Neuronal stem cell (in vitro differentiated cells): ENCODE measurements around the gene ATP9B.

Experiments used
- DNase-seq: peaks from one replicate; pipeline ENCODE4 v3.0.0-alpha.2; 2013; ENCODE audit warnings: low spot score
- H2AFZ ChIP-seq: one replicate; pipeline ENCODE4 v1.6.1; 2013; ENCODE audit warnings: mild to moderate bottlenecking, low read length, inconsistent platforms
- H2AK5ac ChIP-seq: 2 replicates; pipeline ENCODE4 v1.6.1; 2013; ENCODE audit warnings: low read depth, mild to moderate bottlenecking, inconsistent platforms, low read length, moderate library complexity, mixed read lengths
- H2BK120ac ChIP-seq: 2 replicates; pipeline ENCODE4 v1.6.1; 2013; ENCODE audit warnings: low read depth, mild to moderate bottlenecking, inconsistent platforms, low read length, moderate library complexity, mixed read lengths
- H2BK12ac ChIP-seq: one replicate; pipeline ENCODE4 v1.6.1; 2013; ENCODE audit warnings: low read length, inconsistent platforms
- H2BK15ac ChIP-seq: 2 replicates; pipeline ENCODE4 v1.6.1; 2013; ENCODE audit warnings: mild to moderate bottlenecking, low read length, inconsistent platforms, mixed read lengths
- H2BK5ac ChIP-seq: one replicate; pipeline ENCODE4 v1.6.1; 2013; ENCODE audit warnings: inconsistent platforms, mild to moderate bottlenecking, low read length, moderate library complexity
- H3K14ac ChIP-seq: one replicate; pipeline ENCODE4 v1.6.1; 2013; ENCODE audit warnings: low read length, inconsistent platforms
- H3K18ac ChIP-seq: 2 replicates; pipeline ENCODE4 v1.6.1; 2013; ENCODE audit warnings: low read length, inconsistent platforms
- H3K23ac ChIP-seq: 2 replicates; pipeline ENCODE4 v1.6.1; 2013; ENCODE audit warnings: low read depth, mild to moderate bottlenecking, mixed read lengths, low read length, inconsistent platforms; ENCODE audit not compliant: poor library complexity
- H3K27ac ChIP-seq: replicated peaks from 3 replicates; pipeline ENCODE4 v1.5.1; 2013; ENCODE audit warnings: low read length, inconsistent platforms
- H3K27me3 ChIP-seq, 3 experiments: 2 replicates each; pipeline ENCODE4 v1.6.1; 2013; ENCODE audit warnings: low read length in 3 of 3, mild to moderate bottlenecking in 2 of 3, inconsistent platforms in 1 of 3, low read depth in 1 of 3, mixed read lengths in 1 of 3, moderate library complexity in 1 of 3; ENCODE audit not compliant: control insufficient read depth in 3 of 3, insufficient read depth in 3 of 3
- H3K36me3 ChIP-seq, 2 donors: replicated peaks in 1 of 2; 2 replicates each; pipeline ENCODE4 v1.6.1; 2013; ENCODE audit warnings: low read length in 2 of 2; ENCODE audit not compliant: control insufficient read depth in 2 of 2, insufficient read depth in 2 of 2
- H3K4ac ChIP-seq: 2 replicates; pipeline ENCODE4 v1.6.1; 2013; ENCODE audit warnings: inconsistent platforms, mild to moderate bottlenecking, low read length, moderate library complexity
- H3K4me1 ChIP-seq, 2 donors: 1 replicate in 1 of 2; 2 replicates in 1 of 2; pipeline ENCODE4 v1.6.1; 2013; ENCODE audit warnings: low read length in 2 of 2, low read depth in 1 of 2; ENCODE audit not compliant: control insufficient read depth in 2 of 2, insufficient read depth in 1 of 2
- H3K4me2 ChIP-seq: one replicate; pipeline ENCODE4 v1.6.1; 2013; ENCODE audit warnings: mild to moderate bottlenecking, low read length, inconsistent platforms; ENCODE audit not compliant: insufficient read depth, poor library complexity, severe bottlenecking
- H3K4me3 ChIP-seq, 2 donors: 2 replicates each; pipeline ENCODE4 v1.5.1; 2013; ENCODE audit warnings: low read length in 2 of 2, mild to moderate bottlenecking in 2 of 2, inconsistent platforms in 1 of 2, moderate library complexity in 1 of 2
- H3K79me1 ChIP-seq: one replicate; pipeline ENCODE4 v1.6.1; 2013; ENCODE audit warnings: low read depth, mild to moderate bottlenecking, inconsistent platforms, low read length, moderate library complexity
- H3K9ac ChIP-seq: one replicate; pipeline ENCODE4 v1.6.1; 2013; ENCODE audit warnings: mild to moderate bottlenecking, low read depth, low read length, inconsistent platforms; ENCODE audit not compliant: poor library complexity
- H3K9me3 ChIP-seq, 2 donors: replicated peaks in 1 of 2; 2 replicates each; pipeline versions ENCODE3 to v1.6.1; 2013; ENCODE audit warnings: low read length in 2 of 2, mild to moderate bottlenecking in 2 of 2, inconsistent platforms in 1 of 2, low read depth in 1 of 2, mixed read lengths in 1 of 2, moderate library complexity in 1 of 2; ENCODE audit not compliant: control insufficient read depth in 2 of 2, insufficient read depth in 1 of 2
- H4K8ac ChIP-seq: one replicate; pipeline ENCODE4 v1.6.1; 2013; ENCODE audit warnings: low read depth, mild to moderate bottlenecking, inconsistent platforms, low read length, moderate library complexity
- H4K91ac ChIP-seq: one replicate; pipeline ENCODE4 v1.6.1; 2013; ENCODE audit warnings: low read length, low read depth, mild to moderate bottlenecking, inconsistent platforms; ENCODE audit not compliant: poor library complexity
- WGBS, 2 donors: extraction: QIAGEN DNeasy Blood & Tissue Kit; methylation state at CpG; one replicate each; pipeline ENCODE4 v1.1.7; 2013; ENCODE audit warnings: missing lambda C conversion rate in 2 of 2, mixed read lengths in 1 of 2; ENCODE audit not compliant: insufficient read length in 2 of 2, insufficient replicate concordance in 1 of 2; ENCODE audit errors: extremely low coverage in 2 of 2; 5-methylcytosine and 5-hydroxymethylcytosine counted together

The ATP9B gene

DNA sequence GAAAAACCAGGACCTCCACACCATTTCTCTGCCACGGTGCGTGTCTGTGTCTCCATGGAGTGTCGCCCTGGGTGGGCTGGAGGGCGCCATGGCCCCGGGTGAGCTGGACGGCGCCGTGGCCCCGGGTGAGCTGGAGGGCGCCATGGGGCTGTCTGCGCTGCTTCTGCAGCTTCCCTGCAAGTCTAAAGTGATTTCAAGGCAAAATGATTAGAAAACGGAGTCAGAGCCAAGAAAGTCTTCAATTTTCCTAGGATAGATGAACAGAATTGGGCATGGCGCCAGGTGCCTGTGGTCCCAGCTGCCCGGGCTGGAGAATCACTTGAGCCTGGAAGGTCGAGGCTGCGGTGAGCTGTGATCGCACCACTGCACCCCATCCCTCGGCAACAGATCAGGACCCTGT, 298.8 kb downstream of the ATP9B start:
- Histone ChIP-seq H3K27ac (no peak overlapping the region), H3K4me1 (no peaks in the 10 kb centered on the region), H2BK120ac (no peak overlapping the region), H3K9me3 (peaks cover 2 to 6% of the 10 kb centered on the region in 2 donors), H3K9ac (no peak overlapping the region), H2BK12ac (no peak overlapping the region), H3K4ac (no peak overlapping the region), H2AK5ac (no peak overlapping the region), H4K8ac (no peak overlapping the region), H3K36me3 (peaks cover 13 to 30% of the 10 kb centered on the region in 2 donors), H3K14ac (peak overlapping the region; percentile 14), H3K18ac (no peak overlapping the region), H3K23ac (no peak overlapping the region), H2BK5ac (no peak overlapping the region), H3K4me2 (no peak overlapping the region), H2BK15ac (no peak overlapping the region), H3K79me1 (no peaks in the 10 kb centered on the region), H4K91ac (no peak overlapping the region), H3K4me3 (no peak overlapping the region), H2AFZ (no peak overlapping the region), H3K27me3 (no peaks in the 10 kb centered on the region)
- WGBS, 2 donors = no CpG with 5 or more reads among the region's 18 CpGs
- no peak for DNase-seq

DNA sequence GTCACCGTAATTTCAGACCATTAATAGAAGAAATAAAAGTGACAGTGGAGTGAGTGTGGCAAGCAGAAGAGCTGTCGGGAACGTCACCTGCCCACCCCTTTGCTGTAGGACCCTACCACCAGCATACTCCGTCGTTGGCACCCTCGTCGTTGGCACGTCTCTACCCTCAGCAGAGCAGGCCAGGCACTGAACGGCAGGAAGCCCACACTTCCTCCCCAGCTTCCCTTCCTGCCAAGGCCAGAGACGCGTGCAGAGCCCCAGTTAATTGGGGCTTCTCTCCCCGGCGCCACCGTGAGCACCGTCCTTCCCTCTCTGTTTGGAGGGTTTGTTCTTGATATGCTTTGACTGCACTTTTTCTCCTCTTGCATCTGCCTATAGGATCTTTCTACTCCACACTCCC, 299.5 kb downstream of the ATP9B start:
- H3K4ac ChIP-seq = no peak overlapping the region
- H3K27ac ChIP-seq = no peak overlapping the region
- no peak overlapping the region for H4K8ac ChIP-seq
- H3K14ac ChIP-seq = no peak overlapping the region
- no peak overlapping the region for H2BK12ac ChIP-seq
- H3K36me3 ChIP-seq = peaks cover 7 to 23% of the 10 kb centered on the region in 2 donors
- no peak overlapping the region for H2BK5ac ChIP-seq
- no peaks in the 10 kb centered on the region for H3K27me3 ChIP-seq
- H3K18ac ChIP-seq = no peak overlapping the region
- peaks cover under 1% of the 10 kb centered on the region in 2 donors for H3K9me3 ChIP-seq
- H2BK15ac ChIP-seq = no peak overlapping the region
- H3K23ac ChIP-seq = peak overlapping the region; percentile 22
- no peak overlapping the region for H2AK5ac ChIP-seq
- H2AFZ ChIP-seq = no peak overlapping the region
- no peak overlapping the region for H2BK120ac ChIP-seq
- no peak overlapping the region for H3K4me3 ChIP-seq
- no peaks in the 10 kb centered on the region for H3K4me1 ChIP-seq
- no peak overlapping the region for H3K4me2 ChIP-seq
- no CpG with 5 or more reads among the region's 15 CpGs for WGBS, 2 donors
- no peaks in the 10 kb centered on the region for H3K79me1 ChIP-seq
- no peak for DNase-seq
- H4K91ac ChIP-seq = no peak overlapping the region
- no peak overlapping the region for H3K9ac ChIP-seq

DNA sequence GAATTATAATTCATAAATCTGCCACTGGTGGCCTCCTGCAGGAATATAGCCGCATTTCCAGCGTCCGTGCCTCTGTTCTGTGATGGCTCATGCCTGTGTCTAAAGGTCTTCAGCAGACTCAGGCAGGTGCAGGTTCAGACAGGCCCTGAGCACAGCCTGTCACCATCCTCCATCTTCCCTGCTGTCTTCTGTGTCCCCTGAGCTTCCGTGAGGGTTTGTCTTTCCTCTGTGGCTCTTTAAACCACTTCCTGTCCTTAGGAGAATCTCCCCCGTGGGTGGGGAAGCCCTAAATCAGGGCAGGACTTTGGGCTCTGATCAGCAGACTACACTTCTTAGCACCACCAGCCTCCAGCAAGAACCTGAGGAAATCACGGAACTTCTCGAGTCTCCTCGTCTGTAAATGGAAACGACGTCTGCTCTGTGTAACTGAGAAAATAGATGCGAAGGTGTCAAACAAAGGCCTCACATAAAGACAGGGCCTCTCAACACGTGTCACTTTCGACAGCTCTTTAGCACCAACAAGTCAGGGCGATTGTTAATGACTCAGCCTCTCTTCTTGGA, 302.4 kb downstream of the ATP9B start:
- Histone ChIP-seq H3K14ac (no peak overlapping the region), H2AFZ (no peak overlapping the region), H3K23ac (no peak overlapping the region), H3K27ac (no peak overlapping the region), H2AK5ac (no peak overlapping the region), H3K79me1 (no peaks in the 10 kb centered on the region), H3K4me3 (no peak overlapping the region), H4K91ac (no peak overlapping the region), H3K18ac (no peak overlapping the region), H3K9ac (no peak overlapping the region), H3K36me3 (peaks cover 4 to 17% of the 10 kb centered on the region in 2 donors), H2BK5ac (no peak overlapping the region), H2BK12ac (no peak overlapping the region), H3K4me1 (no peaks in the 10 kb centered on the region), H2BK120ac (no peak overlapping the region), H3K27me3 (no peaks in the 10 kb centered on the region), H4K8ac (no peak overlapping the region), H2BK15ac (no peak overlapping the region), H3K4me2 (no peak overlapping the region), H3K4ac (no peak overlapping the region), H3K9me3 (no peaks in the 10 kb centered on the region)
- DNase-seq = no peak
- WGBS, 2 donors = no CpG with 5 or more reads among the region's 14 CpGs

DNA sequence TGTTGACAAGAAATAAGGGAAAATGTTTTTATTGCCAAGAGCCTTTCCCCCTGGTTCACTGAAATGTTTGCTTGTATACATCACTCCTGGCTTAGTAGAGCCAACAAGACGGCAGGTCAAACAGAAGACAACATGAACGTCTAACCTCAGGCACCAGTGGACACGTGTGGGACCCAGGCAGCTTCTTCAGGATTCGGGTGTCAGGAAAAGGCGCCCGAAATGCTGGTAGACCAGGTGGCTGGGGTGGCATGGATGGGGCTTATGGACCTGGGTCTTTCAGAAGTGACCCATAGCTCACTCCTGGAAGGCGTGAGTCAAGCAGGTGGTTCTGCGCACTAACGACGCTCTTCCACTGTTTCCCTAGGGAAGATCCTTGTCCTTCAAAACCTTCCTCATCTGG, 303.3 kb downstream of the ATP9B start:
- Histone ChIP-seq H3K18ac (no peak overlapping the region), H2BK15ac (no peak overlapping the region), H3K14ac (no peak overlapping the region), H3K4ac (no peak overlapping the region), H2AK5ac (no peak overlapping the region), H2BK5ac (no peak overlapping the region), H3K9ac (no peak overlapping the region), H3K23ac (no peak overlapping the region), H3K9me3 (no peaks in the 10 kb centered on the region), H3K27ac (no peak overlapping the region), H3K4me3 (no peak overlapping the region), H2AFZ (no peak overlapping the region), H2BK12ac (no peak overlapping the region), H4K8ac (no peak overlapping the region), H3K79me1 (no peaks in the 10 kb centered on the region), H3K36me3 (peaks cover 9 to 23% of the 10 kb centered on the region in 2 donors), H3K4me2 (no peak overlapping the region), H4K91ac (no peak overlapping the region), H3K4me1 (no peaks in the 10 kb centered on the region), H3K27me3 (no peaks in the 10 kb centered on the region), H2BK120ac (no peak overlapping the region)
- WGBS, 2 donors = no CpG with 5 or more reads among the region's 10 CpGs
- no peak for DNase-seq
